GM12878 (cell line): ENCODE data around the gene GPC5. TPM values are rescaled to one million over a fixed set of nuclear protein-coding genes. Genes with fewer than 3 reads are reported as not detected.

ENCODE experiments used
- ATAC-seq: fragments of 200-7000 bp; cut with Tn5 transposase; 3 replicates; pipeline ENCODE4 v1.9.1; 2020; ENCODE audit warnings: mild to moderate bottlenecking, moderate library complexity
- BruUV-seq: library from RNA; stranded (reverse); fragments of 400-500 nt; replicated peaks from 2 replicates; lab custom pipeline; 2021; lab: Mats Ljungman, UMichigan
- CTCF ChIA-PET: fragments of 300-600 bp; sonication (Branson Sonifier 250); formaldehyde crosslinking; extraction: SDS; loops from one replicate; lab custom pipeline; 2021; ENCODE audit warnings: inconsistent platforms; lab: Yijun Ruan, JAX
- POLR2A ChIA-PET: fragments of 350-600 bp; formaldehyde crosslinking; extraction: SDS; loops from one replicate; lab custom pipeline; 2021; ENCODE audit warnings: inconsistent platforms; lab: Charles Lee
- RAD21 ChIA-PET: fragments of 300-600 bp; sonication (Branson Sonifier 250); formaldehyde crosslinking; loops from one replicate; lab custom pipeline; 2023; ENCODE audit warnings: antibody characterized with exemption; ENCODE audit not compliant: unreplicated experiment; lab: Charles Lee
- SMC1A ChIA-PET: fragments of 300-600 bp; sonication (Branson Sonifier 250); formaldehyde crosslinking; loops from one replicate; lab custom pipeline; 2023; ENCODE audit not compliant: unreplicated experiment, uncharacterized antibody; lab: Charles Lee
- DNase-seq: peaks from one replicate; pipeline ENCODE4 v3.0.0-alpha.2; 2011; ENCODE audit warnings: low read depth, low spot score
- FAIRE-seq: peaks from 3 replicates; lab custom pipeline; 2011; peaks lifted over from hg19 to GRCh38; lab: Jason Lieb, UNC
- H2AFZ ChIP-seq: 2 replicates; pipeline ENCODE4 v1.6.0; 2011; ENCODE audit warnings: low read depth, low read length, control low read depth; ENCODE audit not compliant: control insufficient read depth
- H3K27ac ChIP-seq: 2 replicates; pipeline ENCODE4 v1.5.1; 2011; ENCODE audit warnings: control low read depth; ENCODE audit not compliant: control insufficient read depth, insufficient read depth
- H3K27me3 ChIP-seq, 2 experiments: replicated peaks in 1 of 2; 2 replicates each; pipeline versions ENCODE4 v1.6.0 to v1.6.1; 2011; ENCODE audit warnings: low read length in 1 of 2; ENCODE audit not compliant: control insufficient read depth in 2 of 2, insufficient read depth in 2 of 2
- H3K36me3 ChIP-seq, 2 experiments: 2 replicates each; pipeline ENCODE4 v1.5.1; 2011; ENCODE audit warnings: low read length in 1 of 2; ENCODE audit not compliant: control insufficient read depth in 2 of 2, insufficient read depth in 2 of 2
- H3K4me1 ChIP-seq: 2 replicates; pipeline ENCODE4 v1.6.1; 2011; ENCODE audit warnings: mild to moderate bottlenecking, low read length, moderate library complexity, mixed read lengths; ENCODE audit not compliant: control insufficient read depth, insufficient read depth
- H3K4me2 ChIP-seq: 2 replicates; pipeline ENCODE4 v1.6.0; 2011; ENCODE audit warnings: control low read depth; ENCODE audit not compliant: control insufficient read depth, insufficient read depth
- H3K4me3 ChIP-seq: fragments of 200-600 bp; sonication (generic); 2 replicates; pipeline ENCODE4 v1.5.1; 2016
- H3K79me2 ChIP-seq: 2 replicates; pipeline ENCODE4 v1.6.0; 2011; ENCODE audit warnings: low read length; ENCODE audit not compliant: control insufficient read depth, insufficient read depth
- H3K9ac ChIP-seq: 2 replicates; pipeline ENCODE4 v1.8.0; 2011; ENCODE audit warnings: low read length, control low read depth, mixed read lengths; ENCODE audit not compliant: control insufficient read depth, insufficient read depth
- H3K9me3 ChIP-seq: replicated peaks from 3 replicates; pipeline ENCODE4 v1.5.1; 2011; ENCODE audit warnings: mild to moderate bottlenecking, low read length; ENCODE audit not compliant: control insufficient read depth, insufficient read depth
- H4K20me1 ChIP-seq: 2 replicates; pipeline ENCODE4 v1.6.0; 2011; ENCODE audit not compliant: control insufficient read depth, insufficient read depth
- ATF7 ChIP-seq: fragments of 450-650 bp; IDR thresholded peaks from 2 replicates; pipeline ENCODE4 v1.6.1; 2016; ENCODE audit warnings: low read depth, mild to moderate bottlenecking
- CUX1 ChIP-seq: IDR thresholded peaks from 2 replicates; pipeline ENCODE4 v1.6.1; 2012; ENCODE audit warnings: improper control_type of control experiment, low read depth, low read length; ENCODE audit not compliant: insufficient replicate concordance
- HCFC1 ChIP-seq: fragments of 150-350 bp; IDR thresholded peaks from 2 replicates; pipeline ENCODE4 v1.6.1; 2014; ENCODE audit warnings: low read length
- PBX3 ChIP-seq: IDR thresholded peaks from 2 replicates; pipeline ENCODE4 v1.6.1; 2011; ENCODE audit warnings: mild to moderate bottlenecking, low read depth, low read length, moderate library complexity; ENCODE audit not compliant: insufficient replicate concordance
- POLR2A ChIP-seq: IDR thresholded peaks from 2 replicates; pipeline ENCODE4 v1.6.1; 2011; ENCODE audit warnings: low read depth, mild to moderate bottlenecking, low read length
- SMARCA5 ChIP-seq: fragments of 450-650 bp; IDR thresholded peaks from 2 replicates; pipeline ENCODE4 v1.6.1; 2017; ENCODE audit warnings: mild to moderate bottlenecking
- STAT1 ChIP-seq: fragments of 450-650 bp; conservative IDR thresholded peaks from 2 replicates; pipeline ENCODE4 v1.6.1; 2014; ENCODE audit warnings: antibody characterized with exemption, mild to moderate bottlenecking
- ZBED1 ChIP-seq: IDR thresholded peaks from 2 replicates; pipeline ENCODE4 v1.6.1; 2016; ENCODE audit warnings: borderline replicate concordance
- ZBTB4 ChIP-seq: fragments of 450-650 bp; formaldehyde crosslinking; IDR thresholded peaks from 2 replicates; pipeline ENCODE4 v1.4.0; 2022; ENCODE audit warnings: mild to moderate bottlenecking, moderate library complexity
- WGBS: methylation state at CpG from one replicate; pipeline ENCODE4 v1.1.6; 2016; ENCODE audit warnings: low lambda C conversion rate; ENCODE audit not compliant: insufficient replicate concordance, insufficient coverage; ENCODE audit errors: missing lambda C conversion rate; 5-methylcytosine and 5-hydroxymethylcytosine counted together
- in situ Hi-C: fragments of 300-500 bp; cut with MboI; formaldehyde crosslinking; loops from 9 replicates; pipeline ENCODE4 v1.14.3; 2018; ENCODE audit warnings: mixed read lengths
- intact Hi-C: fragments of 100-400 bp; cut with micrococcal nuclease; formaldehyde crosslinking; loops from one replicate; pipeline ENCODE4 v1.14.2; 2022; ENCODE audit not compliant: unreplicated experiment
- polyA plus RNA-seq, 11 experiments: library from polyadenylated mRNA; depleted of rRNA in 4 of 11; unstranded in 6 of 11; stranded (reverse) in 5 of 11; fragments of >200 nt; fragmentation: Nextera tagmentation in 4 of 11; fragmentation: Illumina TruSeq in 1 of 11; extraction: Ambion mirVana in 4 of 11; extraction: Trizol in 1 of 11; gene quantifications; 1 replicate in 1 of 11; 2 replicates in 10 of 11; pipeline versions ENCODE4 v1.2.1 to v1.2.3, GENCODE V29; 2011 to 2016; ENCODE audit warnings: inconsistent platforms in 2 of 11, missing spikeins in 2 of 11, low read depth in 1 of 11
- total RNA-seq, 4 experiments: library from RNA; depleted of rRNA in 3 of 4; stranded (reverse); fragments of >200 nt in 3 of 4; fragmentation: Illumina TruSeq in 1 of 4; extraction: Trizol in 1 of 4; gene quantifications; 2 replicates each; pipeline versions ENCODE4 v1.2.1 to v1.2.3, GENCODE V29; 2013 to 2021

The GPC5 gene
- total and polyA plus RNA-seq, 10 of the 15 experiments (the other 5 are each of a cell fraction or from before 2014, with no cell fraction given), result 0.05 to 0.87 (median 0.44) TPM; not detected in 1

GRCh38 chr13:91531646-91532045, 133.2 kb downstream of the GPC5 start:
- ATAC-seq, result no peak
- in situ Hi-C loops, result no loop called here
- H3K79me2 ChIP-seq, result no peaks in the 10 kb centered on the region
- no peak overlapping the region for H3K27ac ChIP-seq
- no peak for DNase-seq
- no peak overlapping the region for H3K4me2 ChIP-seq
- POLR2A ChIA-PET, result no interaction called here
- 26% methylated on average over 2 of the region's 2 CpGs for WGBS
- H3K9me3 ChIP-seq, result no peaks in the 10 kb centered on the region; the same call in 2 of the 3 replicates
- H3K27me3 ChIP-seq, result no peaks in the 10 kb centered on the region
- H3K36me3 ChIP-seq, result no peaks in the 10 kb centered on the region
- no peak overlapping the region for H3K9ac ChIP-seq
- no TSS peak for BruUV-seq
- TF ChIP-seq HCFC1 (no peak), POLR2A (no peak), STAT1 (no peak), PBX3 (no peak), ZBED1 (no peak), SMARCA5 (no peak)
- SMC1A ChIA-PET, result interaction anchor here (0.7 kb wide), 1 partner anchor 158 kb away, joined by 3 read pairs; no protein-coding TSS in a partner anchor
- intact Hi-C loops, result no loop called here
- H2AFZ ChIP-seq, result no peak overlapping the region
- FAIRE-seq, result no peak
- CTCF ChIA-PET, result no interaction called here
- RAD21 ChIA-PET, result no interaction called here
- H3K4me3 ChIP-seq, result no peak overlapping the region
- H4K20me1 ChIP-seq, result no peaks in the 10 kb centered on the region
- H3K4me1 ChIP-seq, result no peaks in the 10 kb centered on the region

- WGBS, result 57% methylated on average over 2 of the region's 2 CpGs
- no peaks in the 10 kb centered on the region for H3K4me1 ChIP-seq
- H3K27me3 ChIP-seq, result no peaks in the 10 kb centered on the region
- DNase-seq, result no peak
- H4K20me1 ChIP-seq, result no peaks in the 10 kb centered on the region
- ChIA-PET POLR2A (no interaction called here), SMC1A (no interaction called here), RAD21 (no interaction called here), CTCF (no interaction called here)
- no peaks in the 10 kb centered on the region for H3K79me2 ChIP-seq
- H3K9me3 ChIP-seq, result no peaks in the 10 kb centered on the region; the same call in 2 of the 3 replicates
- H3K4me2 ChIP-seq, result no peak overlapping the region
- in situ Hi-C loops, result no loop called here
- H3K4me3 ChIP-seq, result no peak overlapping the region
- no TSS peak for BruUV-seq
- no peak overlapping the region for H3K27ac ChIP-seq
- H3K36me3 ChIP-seq, result no peaks in the 10 kb centered on the region
- no peak for ATAC-seq
- no peak for FAIRE-seq
- intact Hi-C loops, result no loop called here
- H2AFZ ChIP-seq, result no peak overlapping the region
- H3K9ac ChIP-seq, result no peak overlapping the region
- TF ChIP-seq HCFC1, result no peak
- no peak for TF ChIP-seq SMARCA5
- no peak for TF ChIP-seq CUX1
- no peak for TF ChIP-seq ZBTB4 (CRISPR knock-in tag)
- TF ChIP-seq ATF7, result no peak
Observed at GRCh38 chr13:91533354-91533753, 134.9 kb downstream of the GPC5 start.
